Stimulated activated naive CD4-positive, alpha-beta T cell (primary cell): ENCODE data around the gene ZNF620.
"Not testable (repeated sequence)": the region's sequence is repeated elsewhere in the genome, so short reads cannot be mapped to it uniquely, and the experiment has no call there.

Source experiments
- DNase-seq, 6 experiments: peaks; one replicate each; lab custom pipeline; 2025; lab: John Stamatoyannopoulos, UW

Gene ZNF620

GRCh38 chr3:40502034-40502433, 3.8 kb upstream of the ZNF620 start:
- DNase-seq, result no peak

DNA sequence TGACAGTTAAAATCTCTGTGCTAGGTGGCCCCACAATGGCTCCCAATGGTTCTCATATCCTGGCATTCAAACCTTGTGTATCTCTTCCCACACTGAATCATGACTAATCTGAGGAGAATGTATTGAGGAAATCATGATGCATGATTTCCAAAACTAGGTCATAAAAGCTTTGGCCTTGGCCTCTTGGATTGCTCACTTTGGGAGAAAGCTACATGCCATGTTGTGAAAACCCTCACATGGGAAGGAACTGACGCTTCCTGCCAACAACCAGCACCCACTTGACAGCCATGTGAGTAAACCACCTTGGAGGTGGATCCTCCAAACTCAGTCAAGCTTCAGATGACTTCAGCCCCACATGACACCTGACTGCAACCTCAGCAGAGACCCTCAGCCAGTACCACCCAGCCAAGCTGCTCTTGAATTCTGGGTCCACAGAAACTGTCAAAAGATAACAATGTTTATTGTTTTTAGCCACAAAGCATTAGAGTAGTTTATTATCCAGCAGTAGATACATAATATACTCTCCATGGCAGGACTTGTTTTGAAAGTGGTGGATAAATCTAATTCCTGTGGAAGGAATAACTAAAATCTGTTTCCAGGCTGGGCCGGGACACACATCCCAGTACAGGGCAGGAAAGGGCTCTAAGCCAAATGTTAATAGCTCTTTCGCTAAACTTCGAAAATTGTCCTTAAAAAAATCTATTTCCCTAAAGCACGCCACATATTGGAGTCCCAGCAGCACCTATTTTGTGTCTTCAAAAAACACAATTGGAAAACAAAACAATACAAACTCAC, 1.0 kb upstream of the ZNF620 start:
- no peak for DNase-seq

- DNase-seq, result no peak
Observed at GRCh38 chr3:40511031-40511718, 5.3 kb downstream of the ZNF620 start.

- DNase-seq, result no peak
Observed at GRCh38 chr3:40516201-40516600, 10.4 kb downstream of the ZNF620 start.

DNA sequence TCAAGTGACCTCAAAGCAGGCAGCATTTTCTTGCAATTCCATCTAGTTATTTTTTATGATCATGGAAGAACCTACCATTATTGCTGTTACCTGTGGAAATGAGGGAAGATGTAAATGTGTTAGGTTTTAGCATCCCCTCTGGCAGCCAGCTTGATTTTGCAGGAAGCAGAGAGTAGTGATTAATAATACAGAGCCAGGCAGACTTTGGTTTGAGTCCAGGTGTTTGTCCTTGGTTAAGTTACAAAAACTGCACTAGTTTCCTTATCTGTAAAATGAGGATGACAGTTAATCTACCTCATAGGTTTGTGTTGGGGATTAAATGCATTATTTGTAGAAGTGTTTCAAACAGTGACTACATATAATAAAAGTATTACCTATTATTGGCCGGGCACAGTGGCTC, 12.2 kb downstream of the ZNF620 start:
- DNase-seq, result no peak

DNA sequence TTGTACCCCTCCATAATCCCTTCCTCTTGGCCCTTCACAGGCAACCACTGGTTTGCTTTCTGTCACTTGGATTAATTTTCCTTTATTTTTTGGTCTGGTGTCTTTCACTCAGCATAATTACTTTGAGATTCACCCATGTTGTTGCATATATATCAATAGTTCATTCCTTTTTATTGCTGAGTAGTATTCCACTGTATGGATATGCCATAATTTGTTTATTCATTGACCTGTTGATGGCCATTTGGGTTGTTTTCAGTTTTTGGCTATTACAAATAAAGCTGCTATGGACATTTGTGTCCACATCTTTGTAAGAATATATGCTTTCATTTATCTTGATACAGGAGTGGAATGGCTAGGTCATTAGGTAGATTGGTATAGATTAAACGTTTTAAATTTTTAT, 13.0 kb downstream of the ZNF620 start:
- DNase-seq, result no peak

DNA sequence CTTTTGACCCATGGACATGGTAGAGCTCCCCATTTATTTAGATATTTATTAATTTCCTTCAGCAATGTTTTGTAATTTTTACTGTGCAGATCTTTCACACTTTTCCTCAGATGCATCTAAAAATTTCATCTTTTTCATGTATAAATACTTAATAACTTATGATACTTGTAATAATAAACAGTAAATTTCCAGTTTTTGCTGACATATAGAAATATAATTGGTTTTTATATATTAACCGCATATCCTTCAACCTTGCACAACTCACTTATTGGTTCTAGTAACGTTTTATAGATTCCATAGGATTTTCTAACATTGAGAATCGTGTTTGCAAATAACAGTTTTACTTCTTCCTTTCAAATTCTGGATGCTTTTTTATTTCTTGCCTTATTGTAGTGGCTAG, 15.4 kb downstream of the ZNF620 start:
- DNase-seq, result no peak

DNA sequence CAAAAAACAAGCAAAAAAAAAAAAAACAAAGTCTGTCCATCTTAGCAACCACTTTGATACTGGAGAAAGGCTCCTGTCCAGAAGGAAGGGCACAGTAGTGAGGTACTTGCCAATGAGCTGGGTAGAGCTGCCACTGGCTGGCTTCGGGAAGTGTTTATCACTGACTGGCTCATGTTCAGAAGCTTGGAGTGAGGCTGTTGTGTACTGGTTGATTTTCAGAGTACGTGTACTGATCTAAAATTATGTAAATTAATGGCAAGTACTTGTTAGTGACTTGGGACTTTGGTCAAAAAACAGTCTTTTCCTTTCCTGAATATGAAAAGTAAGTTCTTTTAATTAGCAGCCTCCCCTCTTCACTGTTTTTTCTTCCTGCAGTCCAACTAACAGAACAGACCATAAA, 17.9 kb downstream of the ZNF620 start:
- no peak for DNase-seq

DNA sequence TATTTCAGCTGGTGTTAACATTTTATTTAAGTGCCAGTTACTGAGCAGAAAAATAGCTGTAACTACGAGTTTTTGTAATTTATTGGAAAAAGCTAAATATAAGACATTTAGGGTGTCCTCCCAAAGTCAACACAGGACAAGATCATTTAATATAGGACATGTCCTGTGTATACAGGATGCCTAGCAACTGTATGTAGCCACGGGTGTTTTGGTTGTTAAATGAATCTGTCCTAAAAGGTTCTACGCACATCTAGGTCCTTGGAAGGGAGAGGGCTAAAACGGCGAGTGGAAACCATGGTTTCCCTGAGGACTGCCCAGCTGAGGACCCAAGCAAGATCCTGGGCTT, 18.4 kb downstream of the ZNF620 start:
- DNase-seq, result no peak

DNA sequence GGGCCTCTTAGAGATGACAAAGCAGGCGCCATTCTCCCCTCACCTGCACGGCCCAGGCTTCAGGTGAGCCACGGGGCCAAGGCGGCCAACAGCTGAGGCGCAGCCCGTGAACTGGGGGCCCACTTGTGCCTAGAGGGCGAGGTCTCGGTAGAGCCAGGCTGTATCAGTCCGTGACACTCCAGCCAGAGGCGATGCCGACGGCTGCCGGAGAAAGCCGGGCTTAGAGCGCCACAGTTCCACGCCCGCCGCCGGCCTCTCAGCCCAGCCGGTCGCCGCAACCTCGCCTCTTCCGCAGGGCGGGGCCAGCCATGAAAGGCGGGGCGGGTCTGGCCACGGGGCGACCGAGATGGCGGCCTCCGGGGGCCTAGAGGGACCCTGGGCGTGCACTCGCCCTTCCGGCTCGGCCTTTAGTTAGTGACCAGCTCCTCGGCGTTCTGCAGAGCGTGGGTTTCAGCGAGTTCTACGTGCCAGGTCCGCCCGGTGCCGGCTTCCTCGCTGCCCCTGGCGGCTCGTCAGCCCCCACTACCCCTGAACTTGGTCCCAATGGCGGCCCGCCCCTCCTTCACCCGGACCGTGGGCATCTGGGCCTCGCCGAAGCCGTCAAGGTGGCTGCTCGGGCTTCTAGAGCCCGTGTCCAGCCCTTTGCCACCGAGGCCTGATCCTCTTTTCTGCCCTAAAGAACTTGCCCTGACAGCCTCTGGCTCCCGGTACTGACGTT, 18.9 kb downstream of the ZNF620 start, which contains the start of gene ZNF621:
TSS of gene ZNF621 (plus strand) at position 393 of the 718 bp plus-strand sequence. CDS start 881 bp downstream, outside the sequence.
- DNase-seq, result peak; percentile 55 to 78 (median 63)

- DNase-seq, result no peak
Observed at GRCh38 chr3:40528426-40528825, 22.6 kb downstream of the ZNF620 start.

DNA sequence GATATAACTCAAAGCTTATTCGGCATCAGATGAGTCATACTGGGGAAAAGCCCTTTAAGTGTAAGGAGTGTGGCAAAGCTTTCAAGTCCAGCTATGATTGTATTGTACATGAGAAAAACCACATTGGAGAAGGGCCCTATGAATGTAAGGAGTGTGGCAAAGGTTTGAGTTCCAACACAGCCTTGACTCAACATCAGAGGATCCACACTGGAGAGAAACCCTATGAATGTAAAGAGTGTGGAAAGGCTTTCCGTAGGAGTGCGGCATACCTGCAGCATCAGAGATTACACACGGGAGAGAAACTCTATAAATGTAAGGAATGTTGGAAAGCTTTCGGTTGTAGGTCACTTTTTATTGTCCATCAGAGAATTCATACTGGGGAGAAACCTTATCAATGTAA, 26.4 kb downstream of the ZNF620 start:
- DNase-seq, result no peak

- DNase-seq, result no peak
Observed at GRCh38 chr3:40534283-40534682, 28.4 kb downstream of the ZNF620 start.

GRCh38 chr3:40546816-40547215, 41.0 kb downstream of the ZNF620 start:
- no peak for DNase-seq

GRCh38 chr3:40550167-40550566, 44.3 kb downstream of the ZNF620 start:
- DNase-seq, result no peak

DNA sequence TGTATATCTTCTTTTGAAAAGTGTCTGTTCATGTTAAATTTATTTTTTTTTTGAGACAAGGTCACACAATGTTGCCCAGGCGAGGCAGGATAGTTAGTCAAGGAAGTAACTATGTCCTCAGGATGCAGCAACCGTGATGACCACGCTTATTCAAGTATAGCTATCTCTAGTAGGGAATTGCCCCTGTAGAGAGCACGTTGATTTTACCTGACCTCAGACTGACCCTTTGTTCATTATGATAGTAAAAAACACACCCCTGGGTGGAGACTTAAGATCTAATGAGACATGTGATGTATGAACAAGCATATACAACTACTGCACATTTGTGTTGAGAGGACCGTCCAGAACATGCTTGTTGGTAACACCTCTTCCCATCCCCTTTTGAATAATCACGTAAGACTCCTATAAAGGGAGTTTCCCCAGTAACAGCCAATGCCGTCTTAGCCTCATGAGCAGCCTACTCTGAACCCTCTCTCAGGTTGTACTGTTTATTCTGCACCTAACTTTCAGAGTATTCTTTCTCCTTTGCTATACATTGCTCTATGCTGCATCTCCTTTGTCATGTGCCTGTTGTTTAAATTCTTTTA, 51.8 kb downstream of the ZNF620 start:
- no peak for DNase-seq

- DNase-seq, result not testable (repeated sequence)
Observed at GRCh38 chr3:40562482-40562881, 56.6 kb downstream of the ZNF620 start.

DNA sequence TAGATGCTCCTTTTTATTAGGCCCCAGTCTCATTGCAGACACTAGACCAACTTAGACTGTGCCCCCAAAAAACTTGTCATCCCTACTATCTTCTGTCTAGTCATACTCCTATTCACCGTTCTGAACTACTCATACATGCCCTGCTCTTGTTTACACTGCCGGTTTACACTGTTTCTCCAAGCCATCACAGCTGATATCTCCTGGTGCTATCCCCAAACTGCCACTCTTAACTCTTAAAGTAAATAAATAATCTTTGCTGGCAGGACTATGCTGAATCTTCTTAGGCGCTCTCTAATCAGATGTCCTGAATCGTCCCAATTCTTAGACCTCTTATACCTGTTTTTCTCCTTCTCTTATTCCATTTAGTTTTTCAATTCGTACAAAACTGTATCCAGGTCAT, 59.8 kb downstream of the ZNF620 start:
- DNase-seq, result not testable (repeated sequence)

GRCh38 chr3:40566694-40567093, 60.9 kb downstream of the ZNF620 start:
- no peak for DNase-seq
